Hematopoietic multipotent progenitor cell (in vitro differentiated cells): ENCODE results near the gene ARL8B. TPM values are rescaled to one million over a fixed set of nuclear protein-coding genes. Genes with fewer than 3 reads are reported as not detected.
"Not testable (repeated sequence)": the region's sequence is repeated elsewhere in the genome, so short reads cannot be mapped to it uniquely, and the experiment has no call there.

Source experiments
- DNase-seq, 3 donors: peaks; one replicate each; pipeline ENCODE4 v3.0.0-alpha.2; 2011 to 2015; ENCODE audit warnings: low read depth in 2 of 3, low spot score in 2 of 3
- total RNA-seq: library from RNA; depleted of rRNA; stranded (reverse); fragments of >200 nt; gene quantifications from one replicate; pipeline ENCODE4 v1.2.3, GENCODE V29; 2012

Gene ARL8B
- total RNA-seq, 1 donor, result 33.9 TPM

- not testable (repeated sequence) for DNase-seq
Measured at GRCh38 chr3:5106933-5107334, 15.2 kb upstream of the ARL8B start.

GRCh38 chr3:5110337-5110736 lies 11.8 kb upstream of the ARL8B start:
- no peak for DNase-seq

GRCh38 chr3:5112043-5112442 lies 10.0 kb upstream of the ARL8B start:
- DNase-seq, result no peak

GRCh38 chr3:5113726-5114125 lies 8.4 kb upstream of the ARL8B start:
- DNase-seq, result not testable (repeated sequence)

- DNase-seq, result no peak
Measured at GRCh38 chr3:5115506-5116162, 6.5 kb upstream of the ARL8B start.

- DNase-seq, result no peak
Measured at GRCh38 chr3:5116538-5116937, 5.6 kb upstream of the ARL8B start.

- no peak for DNase-seq
Measured at GRCh38 chr3:5120446-5120845, 1.6 kb upstream of the ARL8B start.

- peak in 1 of 3 donors; percentile 66 for DNase-seq
Measured at GRCh38 chr3:5122741-5123706, 932 bp downstream of the ARL8B start.

- DNase-seq, result no peak
Measured at GRCh38 chr3:5123937-5124336, 1.8 kb downstream of the ARL8B start.

- no peak for DNase-seq
Measured at GRCh38 chr3:5126586-5126985, 4.5 kb downstream of the ARL8B start.

- DNase-seq, result no peak
Measured at GRCh38 chr3:5128849-5129248, 6.8 kb downstream of the ARL8B start.

GRCh38 chr3:5133239-5134018 lies 11.3 kb downstream of the ARL8B start:
- DNase-seq, result no peak

- DNase-seq, result no peak
Measured at GRCh38 chr3:5134019-5134391, 11.9 kb downstream of the ARL8B start.

GRCh38 chr3:5134499-5134898 lies 12.4 kb downstream of the ARL8B start:
- no peak for DNase-seq

GRCh38 chr3:5136211-5136918 lies 14.3 kb downstream of the ARL8B start:
- DNase-seq, result peak in 2 of 3 donors; percentile 70 to 84

- DNase-seq, result no peak
Measured at GRCh38 chr3:5136919-5137429, 14.9 kb downstream of the ARL8B start.

- DNase-seq, result no peak
Measured at GRCh38 chr3:5138214-5138981, 16.3 kb downstream of the ARL8B start.

- peak in 1 of 3 donors; percentile 25 for DNase-seq
Measured at GRCh38 chr3:5140230-5140621, 18.1 kb downstream of the ARL8B start.

- DNase-seq, result no peak
Measured at GRCh38 chr3:5140839-5141238, 18.7 kb downstream of the ARL8B start.

GRCh38 chr3:5141760-5142159 lies 19.7 kb downstream of the ARL8B start:
- DNase-seq, result no peak
